Kidney (tissue), 14 donors: ENCODE measurements around the gene PWWP2A. TPM values are rescaled to one million over a fixed set of nuclear protein-coding genes. Genes with fewer than 3 reads are reported as not detected.

Experiments used
- DNase-seq, 5 donors: peaks; one replicate each; pipeline ENCODE4 v3.0.0-alpha.2; 2013 to 2020
- FAIRE-seq: peaks from 2 replicates; lab custom pipeline; 2012; peaks lifted over from hg19 to GRCh38; lab: Jason Lieb, UNC
- H3K27ac ChIP-seq, 2 donors: one replicate each; pipeline ENCODE4 v1.7.0; 2013; ENCODE audit warnings: low read depth in 2 of 2, low read length in 2 of 2, inconsistent platforms in 1 of 2
- H3K27me3 ChIP-seq: one replicate; pipeline ENCODE4 v1.7.1; 2013; ENCODE audit warnings: low read length, inconsistent platforms; ENCODE audit not compliant: control insufficient read depth, insufficient read depth
- H3K36me3 ChIP-seq, 3 donors: one replicate each; pipeline versions ENCODE4 v1.7.0 to v1.7.1; 2013; ENCODE audit warnings: low read length in 3 of 3, control low read depth in 1 of 3, inconsistent platforms in 1 of 3; ENCODE audit not compliant: insufficient read depth in 3 of 3, control insufficient read depth in 2 of 3
- H3K4me1 ChIP-seq, 3 donors: one replicate each; pipeline versions ENCODE4 v1.7.0 to v1.7.1; 2013; ENCODE audit warnings: low read length in 3 of 3, inconsistent platforms in 1 of 3, low read depth in 1 of 3; ENCODE audit not compliant: control insufficient read depth in 2 of 3, insufficient read depth in 2 of 3
- H3K4me3 ChIP-seq, 3 donors: one replicate each; pipeline versions ENCODE4 v1.7.0 to v1.8.1; 2013; ENCODE audit warnings: low read length in 3 of 3, control low read depth in 1 of 3, inconsistent platforms in 1 of 3
- H3K9ac ChIP-seq, 3 donors: one replicate each; pipeline versions ENCODE4 v1.7.0 to v1.7.1; 2013; ENCODE audit warnings: low read length in 3 of 3, control low read depth in 1 of 3, inconsistent platforms in 1 of 3
- H3K9me3 ChIP-seq, 3 donors: one replicate each; pipeline versions ENCODE4 v1.7.0 to v1.7.1; 2013; ENCODE audit warnings: low read length in 3 of 3, control low read depth in 1 of 3, inconsistent platforms in 1 of 3; ENCODE audit not compliant: control insufficient read depth in 2 of 3, insufficient read depth in 1 of 3
- CTCF ChIP-seq: IDR thresholded peaks from 3 replicates; pipeline ENCODE4 v1.5.1; 2012; ENCODE audit warnings: mild to moderate bottlenecking, moderate library complexity, borderline replicate concordance; ENCODE audit not compliant: insufficient read depth; ENCODE audit errors: extremely low read depth
- intact Hi-C: fragments of 100-400 bp; cut with DNase I; formaldehyde crosslinking; loops from one replicate; pipeline ENCODE4 v1.11.1; 2022
- polyA plus RNA-seq: library from polyadenylated mRNA; stranded (reverse); fragments of 350-450 nt; fragmentation: Illumina TruSeq; extraction: RNeasy Lipid Tissue Mini Kit (QIAGEN cat#74804); gene quantifications from one replicate; pipeline ENCODE4 v1.2.3, GENCODE V29; 2014; ENCODE audit warnings: low read depth, low replicate concordance; ENCODE audit not compliant: insufficient read depth
- total RNA-seq: library from RNA; stranded (reverse); fragmentation: NEBNext Ultra II Directional; extraction: Animal tissue kit (Norgen Biotek cat#: 25700); gene quantifications from one replicate; pipeline ENCODE4 v1.2.1, GENCODE V29; 2021
- donor health status: control.
- donor health status: control.
- donor health status: control.
- donor health status: control.
- donor health status: control.
- donor health status: DM: yes; HTN: yes; CAD: no.
- donor health status: Normal renal cell carcinoma (clear cell type).

The PWWP2A gene
- total and polyA plus RNA-seq, 2 donors from 2014 or later = 6.3 to 21.6 TPM

GRCh38 chr5:160166973-160167623 lies 47.8 kb upstream of the PWWP2A start:
- DNase-seq = no peak
- no peaks in the 10 kb centered on the region for H3K9me3 ChIP-seq
- no peaks in the 10 kb centered on the region for H3K36me3 ChIP-seq
- TF ChIP-seq CTCF = no peak
- H3K9ac ChIP-seq = no peak overlapping the region
- no peak for FAIRE-seq
- intact Hi-C loops = no loop called here
- H3K4me3 ChIP-seq = no peak overlapping the region
- H3K27ac ChIP-seq = no peak overlapping the region
- H3K4me1 ChIP-seq = peaks cover 0 to 8% (median 0%) of the 10 kb centered on the region in 3 donors
- no peaks in the 10 kb centered on the region for H3K27me3 ChIP-seq

- no peak for TF ChIP-seq CTCF
- H3K4me1 ChIP-seq = peaks cover 0 to 8% (median 0%) of the 10 kb centered on the region in 3 donors
- H3K36me3 ChIP-seq = no peaks in the 10 kb centered on the region
- H3K27me3 ChIP-seq = no peaks in the 10 kb centered on the region
- peak overlapping the region; percentile 56 to 93 for H3K27ac ChIP-seq
- no peak for FAIRE-seq
- no peak overlapping the region for H3K9ac ChIP-seq
- intact Hi-C loops = no loop called here
- no peak for DNase-seq
- H3K4me3 ChIP-seq = no peak overlapping the region
- no peaks in the 10 kb centered on the region for H3K9me3 ChIP-seq
Observed at GRCh38 chr5:160166069-160166972, 47.1 kb upstream of the PWWP2A start.

GRCh38 chr5:160165137-160166068 lies 46.2 kb upstream of the PWWP2A start:
- H3K4me1 ChIP-seq = peaks cover 0 to 8% (median 0%) of the 10 kb centered on the region in 3 donors
- DNase-seq (peak; percentile 35 to 98 (median 64)), FAIRE-seq (no peak)
- no peak for TF ChIP-seq CTCF
- no peaks in the 10 kb centered on the region for H3K9me3 ChIP-seq
- H3K27me3 ChIP-seq = no peaks in the 10 kb centered on the region
- peak overlapping the region; percentile 56 to 93 for H3K27ac ChIP-seq
- H3K9ac ChIP-seq = peak overlapping the region in 1 of 3 donors; percentile 31
- no peak overlapping the region for H3K4me3 ChIP-seq
- H3K36me3 ChIP-seq = no peaks in the 10 kb centered on the region
- intact Hi-C loops = no loop called here
